ENCODE results near the gene NEURL4.
A peak's percentile ranks its signal among the peaks of the same experiment; 100 is the strongest.

NEURL4 gene

GRCh38 chr17:7329997-7330637, 982 bp upstream of the NEURL4 start:
- Histone ChIP-seq H3K9me3 (ENCODE audit: control insufficient read depth, low read length) (no peaks in the 10 kb centered on the region), H3K27me3 (replicated peaks; ENCODE audit: control insufficient read depth, insufficient read depth, low read length) (peaks cover 7% of the 10 kb centered on the region), H3K36me3 (ENCODE audit: control insufficient read depth, insufficient read depth, low read length, severe bottlenecking) (peaks cover 11% of the 10 kb centered on the region), H3K9ac (ENCODE audit: low read length) (peak overlapping the region; percentile 96), H3K4me3 (ENCODE audit: low read length) (peak overlapping the region; percentile 92), H3K4me1 (ENCODE audit: control insufficient read depth, insufficient read depth, low read length) (peaks cover 15% of the 10 kb centered on the region)
- DNase-seq (ENCODE audit: low read depth): peak; percentile 88

DNA sequence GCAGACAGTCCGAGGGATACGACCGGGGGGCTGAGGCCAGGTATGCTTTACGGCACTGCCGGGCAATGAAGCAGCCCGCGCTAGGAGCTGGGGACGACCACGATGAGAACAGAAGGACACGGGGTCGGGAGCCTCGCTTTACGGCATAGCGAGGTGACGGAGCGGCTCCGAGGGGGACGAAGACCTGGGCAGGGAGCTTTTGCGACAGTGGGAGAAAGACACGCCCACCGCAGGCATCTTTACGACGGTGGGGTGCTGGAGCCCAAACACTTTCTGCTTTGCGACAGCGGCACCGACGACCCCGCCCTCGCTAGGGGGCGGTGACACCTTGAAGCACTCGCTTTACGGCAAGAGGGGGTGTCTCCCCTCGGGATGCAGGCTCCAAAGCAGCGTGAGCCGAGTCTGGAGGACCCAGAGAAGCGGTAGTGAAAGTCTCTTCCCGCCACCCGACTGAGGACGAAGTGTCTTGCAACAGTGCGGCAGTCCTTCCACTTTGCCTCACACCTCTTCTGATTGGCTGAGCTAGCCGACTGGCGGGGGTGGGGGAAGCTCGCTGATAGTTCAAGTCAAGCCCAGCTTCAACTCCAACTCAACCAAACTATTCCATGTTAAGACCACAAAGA, 350 bp upstream of the NEURL4 start:
- DNase-seq (ENCODE audit: low read depth): peak; percentile 98
- Histone ChIP-seq H3K27me3 (replicated peaks; ENCODE audit: control insufficient read depth, insufficient read depth, low read length) (peaks cover under 1% of the 10 kb centered on the region), H3K36me3 (ENCODE audit: control insufficient read depth, insufficient read depth, low read length, severe bottlenecking) (peaks cover 15% of the 10 kb centered on the region), H3K9me3 (ENCODE audit: control insufficient read depth, low read length) (no peaks in the 10 kb centered on the region), H3K9ac (ENCODE audit: low read length) (peak overlapping the region; percentile 96), H3K4me3 (ENCODE audit: low read length) (peak overlapping the region; percentile 92), H3K4me1 (ENCODE audit: control insufficient read depth, insufficient read depth, low read length) (peaks cover 15% of the 10 kb centered on the region)

DNA sequence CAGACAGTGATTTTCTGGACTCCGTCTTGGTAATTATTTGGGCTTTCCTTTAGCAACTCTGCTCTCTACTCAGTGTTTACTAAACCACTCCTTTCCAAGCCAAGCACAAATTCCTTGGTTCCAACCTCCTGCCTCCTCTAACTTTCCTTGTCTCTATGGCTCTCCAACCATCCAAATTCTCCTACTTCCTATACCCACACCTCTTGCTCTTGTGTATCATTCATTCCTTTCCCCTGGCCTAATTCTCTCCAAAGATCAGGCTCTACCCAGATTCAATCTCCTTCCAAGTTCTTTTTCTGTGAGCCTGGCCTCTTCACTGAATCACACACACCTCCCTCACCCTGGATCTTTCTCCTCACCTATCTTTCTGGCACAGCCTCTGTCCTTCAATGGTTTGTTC, 1.1 kb downstream of the NEURL4 start:
- peak overlapping the region; percentile 92 for H3K4me3 ChIP-seq (ENCODE audit: low read length)
- peaks cover 28% of the 10 kb centered on the region for H3K36me3 ChIP-seq (ENCODE audit: control insufficient read depth, insufficient read depth, low read length, severe bottlenecking)
- no peaks in the 10 kb centered on the region for H3K9me3 ChIP-seq (ENCODE audit: control insufficient read depth, low read length)
- H3K27me3 ChIP-seq (replicated peaks; ENCODE audit: control insufficient read depth, insufficient read depth, low read length): no peaks in the 10 kb centered on the region
- H3K4me1 ChIP-seq (ENCODE audit: control insufficient read depth, insufficient read depth, low read length): peaks cover 15% of the 10 kb centered on the region
- DNase-seq (ENCODE audit: low read depth): no peak
- H3K9ac ChIP-seq (ENCODE audit: low read length): peak overlapping the region; percentile 96

DNA sequence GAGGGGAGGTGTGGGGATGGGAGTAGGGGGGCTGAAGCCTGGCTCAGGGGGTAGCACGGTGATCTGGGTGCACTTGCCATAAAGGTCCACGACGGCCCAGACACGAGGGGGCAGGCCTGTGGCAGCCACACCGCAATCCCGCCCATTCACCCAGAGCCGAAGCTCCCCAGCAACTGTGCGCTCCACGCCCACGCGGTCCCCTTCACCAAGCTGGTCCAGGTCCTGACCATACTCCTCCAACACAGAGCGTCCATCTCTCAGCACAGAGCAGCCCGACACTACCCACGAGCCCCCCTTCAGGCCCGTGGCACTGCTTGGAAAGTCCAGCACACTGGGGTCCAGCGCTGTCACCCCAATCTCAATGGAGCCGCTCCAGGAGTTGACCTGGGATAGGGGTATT, 1.6 kb downstream of the NEURL4 start:
- no peaks in the 10 kb centered on the region for H3K27me3 ChIP-seq (replicated peaks; ENCODE audit: control insufficient read depth, insufficient read depth, low read length)
- no peak overlapping the region for H3K4me3 ChIP-seq (ENCODE audit: low read length)
- no peak for DNase-seq (ENCODE audit: low read depth)

GRCh38 chr17:7327056-7327455, 2.1 kb downstream of the NEURL4 start:
- Histone ChIP-seq H3K9ac (ENCODE audit: low read length) (no peak overlapping the region), H3K9me3 (ENCODE audit: control insufficient read depth, low read length) (no peaks in the 10 kb centered on the region), H3K36me3 (ENCODE audit: control insufficient read depth, insufficient read depth, low read length, severe bottlenecking) (peaks cover 38% of the 10 kb centered on the region), H3K4me3 (ENCODE audit: low read length) (no peak overlapping the region), H3K4me1 (ENCODE audit: control insufficient read depth, insufficient read depth, low read length) (peaks cover 15% of the 10 kb centered on the region), H3K27me3 (replicated peaks; ENCODE audit: control insufficient read depth, insufficient read depth, low read length) (no peaks in the 10 kb centered on the region)
- no peak for DNase-seq (ENCODE audit: low read depth)

More for the DNA sequence above, 1.6 kb downstream of the NEURL4 start:
- Histone ChIP-seq H3K9ac (ENCODE audit: low read length) (no peak overlapping the region), H3K36me3 (ENCODE audit: control insufficient read depth, insufficient read depth, low read length, severe bottlenecking) (peaks cover 33% of the 10 kb centered on the region), H3K9me3 (ENCODE audit: control insufficient read depth, low read length) (no peaks in the 10 kb centered on the region), H3K4me1 (ENCODE audit: control insufficient read depth, insufficient read depth, low read length) (peaks cover 15% of the 10 kb centered on the region)

- Histone ChIP-seq H3K9ac (ENCODE audit: low read length) (no peak overlapping the region), H3K36me3 (ENCODE audit: control insufficient read depth, insufficient read depth, low read length, severe bottlenecking) (peaks cover 46% of the 10 kb centered on the region), H3K27me3 (replicated peaks; ENCODE audit: control insufficient read depth, insufficient read depth, low read length) (no peaks in the 10 kb centered on the region), H3K9me3 (ENCODE audit: control insufficient read depth, low read length) (no peaks in the 10 kb centered on the region), H3K4me1 (ENCODE audit: control insufficient read depth, insufficient read depth, low read length) (peaks cover 15% of the 10 kb centered on the region), H3K4me3 (ENCODE audit: low read length) (no peak overlapping the region)
- no peak for DNase-seq (ENCODE audit: low read depth)
These were observed 2.9 kb downstream of the NEURL4 start for GRCh38 chr17:7326186-7326585.

- H3K36me3 ChIP-seq (ENCODE audit: control insufficient read depth, insufficient read depth, low read length, severe bottlenecking): peaks cover 57% of the 10 kb centered on the region
- H3K4me3 ChIP-seq (ENCODE audit: low read length): no peak overlapping the region
- H3K9me3 ChIP-seq (ENCODE audit: control insufficient read depth, low read length): no peaks in the 10 kb centered on the region
- no peak overlapping the region for H3K9ac ChIP-seq (ENCODE audit: low read length)
- no peaks in the 10 kb centered on the region for H3K27me3 ChIP-seq (replicated peaks; ENCODE audit: control insufficient read depth, insufficient read depth, low read length)
- DNase-seq (ENCODE audit: low read depth): no peak
- H3K4me1 ChIP-seq (ENCODE audit: control insufficient read depth, insufficient read depth, low read length): peaks cover 12% of the 10 kb centered on the region
These were observed 4.1 kb downstream of the NEURL4 start for GRCh38 chr17:7325031-7325528.

DNA sequence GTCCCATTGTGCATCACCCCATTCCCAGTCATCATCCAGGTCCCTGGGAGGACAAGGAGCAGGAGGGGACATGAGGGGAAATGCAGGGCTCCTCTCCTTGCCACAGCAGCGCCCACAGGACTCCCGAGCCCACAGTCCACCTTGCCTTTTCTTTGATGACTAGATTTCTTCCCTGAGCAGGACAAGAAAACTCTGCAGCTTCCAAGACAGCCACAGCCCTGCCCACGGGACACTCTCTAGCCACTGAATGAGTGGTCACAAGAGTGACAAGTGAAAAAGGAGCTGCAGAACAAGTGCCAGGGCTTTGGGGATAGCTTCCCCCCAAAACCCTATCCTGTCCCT, 4.7 kb downstream of the NEURL4 start:
- Histone ChIP-seq H3K4me1 (ENCODE audit: control insufficient read depth, insufficient read depth, low read length) (peaks cover 12% of the 10 kb centered on the region), H3K9ac (ENCODE audit: low read length) (no peak overlapping the region), H3K9me3 (ENCODE audit: control insufficient read depth, low read length) (no peaks in the 10 kb centered on the region), H3K36me3 (ENCODE audit: control insufficient read depth, insufficient read depth, low read length, severe bottlenecking) (peaks cover 57% of the 10 kb centered on the region), H3K4me3 (ENCODE audit: low read length) (no peak overlapping the region), H3K27me3 (replicated peaks; ENCODE audit: control insufficient read depth, insufficient read depth, low read length) (no peaks in the 10 kb centered on the region)
- no peak for DNase-seq (ENCODE audit: low read depth)

DNA sequence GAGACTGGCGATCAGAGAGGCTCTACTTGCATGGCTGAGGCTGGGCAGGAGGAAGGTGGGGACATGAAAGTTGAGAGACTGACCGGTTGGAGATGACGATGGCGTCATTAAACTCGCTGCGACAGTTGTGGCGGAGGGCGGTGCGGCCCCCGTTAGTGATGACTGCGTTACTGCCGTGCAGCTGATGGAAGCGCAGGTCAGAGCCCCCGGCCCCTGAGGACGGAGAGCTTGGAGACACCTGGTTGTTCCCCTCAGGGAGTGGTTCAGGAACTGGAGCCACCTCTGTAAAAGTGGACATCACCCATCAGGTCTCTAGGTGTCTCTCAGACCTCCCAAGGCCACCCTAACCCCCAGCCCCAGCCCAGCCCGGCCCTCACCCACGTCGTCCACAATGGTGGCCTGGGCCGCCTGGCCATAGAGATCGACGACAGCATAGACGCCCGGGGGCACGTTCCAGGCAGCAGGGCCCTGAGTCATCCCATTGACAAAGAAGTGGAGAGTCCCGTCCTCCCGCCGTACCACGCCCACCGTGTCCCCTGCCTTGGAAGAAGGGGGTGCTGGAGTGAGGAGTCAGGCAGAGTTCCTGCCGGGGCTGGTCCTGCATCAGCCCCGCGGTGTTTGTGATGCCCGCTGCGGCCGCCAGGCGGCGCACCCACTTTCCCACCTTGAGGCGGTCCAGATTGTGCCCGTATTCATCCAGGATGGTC, 5.3 kb downstream of the NEURL4 start:
- Histone ChIP-seq H3K9ac (ENCODE audit: low read length) (no peak overlapping the region), H3K4me3 (ENCODE audit: low read length) (no peak overlapping the region), H3K9me3 (ENCODE audit: control insufficient read depth, low read length) (no peaks in the 10 kb centered on the region), H3K36me3 (ENCODE audit: control insufficient read depth, insufficient read depth, low read length, severe bottlenecking) (peaks cover 59% of the 10 kb centered on the region), H3K4me1 (ENCODE audit: control insufficient read depth, insufficient read depth, low read length) (peaks cover 12% of the 10 kb centered on the region), H3K27me3 (replicated peaks; ENCODE audit: control insufficient read depth, insufficient read depth, low read length) (no peaks in the 10 kb centered on the region)
- peak; percentile 59 for DNase-seq (ENCODE audit: low read depth)

GRCh38 chr17:7322520-7323194, 6.5 kb downstream of the NEURL4 start:
- Histone ChIP-seq H3K36me3 (ENCODE audit: control insufficient read depth, insufficient read depth, low read length, severe bottlenecking) (peaks cover 71% of the 10 kb centered on the region), H3K4me1 (ENCODE audit: control insufficient read depth, insufficient read depth, low read length) (peaks cover 2% of the 10 kb centered on the region), H3K9me3 (ENCODE audit: control insufficient read depth, low read length) (no peaks in the 10 kb centered on the region), H3K27me3 (replicated peaks; ENCODE audit: control insufficient read depth, insufficient read depth, low read length) (no peaks in the 10 kb centered on the region), H3K9ac (ENCODE audit: low read length) (no peak overlapping the region), H3K4me3 (ENCODE audit: low read length) (no peak overlapping the region)
- no peak for DNase-seq (ENCODE audit: low read depth)

DNA sequence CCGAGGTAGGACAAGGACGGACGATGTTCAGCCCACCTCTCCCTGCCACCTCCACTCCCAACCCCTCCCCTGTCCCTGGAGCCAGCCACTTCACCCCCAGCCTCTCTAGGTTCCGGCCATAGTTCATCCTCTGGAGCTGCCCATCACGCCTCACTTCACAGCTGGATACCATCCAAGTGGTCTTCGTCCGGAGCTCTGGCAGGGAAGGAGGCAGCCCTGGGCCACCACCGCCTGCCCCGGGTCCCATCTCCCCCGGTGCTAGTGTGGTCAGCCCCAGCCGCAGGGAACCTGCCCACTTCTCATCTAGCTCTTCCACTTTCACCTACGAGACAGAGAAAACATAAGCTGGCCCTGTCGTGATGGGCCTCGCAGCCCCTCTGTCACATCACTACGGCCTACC, 7.7 kb downstream of the NEURL4 start:
- no peak overlapping the region for H3K4me3 ChIP-seq (ENCODE audit: low read length)
- no peaks in the 10 kb centered on the region for H3K9me3 ChIP-seq (ENCODE audit: control insufficient read depth, low read length)
- H3K4me1 ChIP-seq (ENCODE audit: control insufficient read depth, insufficient read depth, low read length): no peaks in the 10 kb centered on the region
- no peak overlapping the region for H3K9ac ChIP-seq (ENCODE audit: low read length)
- H3K27me3 ChIP-seq (replicated peaks; ENCODE audit: control insufficient read depth, insufficient read depth, low read length): no peaks in the 10 kb centered on the region
- peaks cover 77% of the 10 kb centered on the region for H3K36me3 ChIP-seq (ENCODE audit: control insufficient read depth, insufficient read depth, low read length, severe bottlenecking)
- DNase-seq (ENCODE audit: low read depth): no peak

Data from adipocyte (in vitro differentiated cells).